Fibroblast of skin of back (primary cell): ENCODE data around the gene AMDHD2.

Source experiments
- DNase-seq: peaks from one replicate; pipeline ENCODE4 v3.0.0-alpha.2; 2013

AMDHD2 gene

GRCh38 chr16:2482708-2483534 is 37.2 kb upstream of the AMDHD2 start:
- DNase-seq = peak; percentile 56

- no peak for DNase-seq
These were observed 36.0 kb upstream of the AMDHD2 start for GRCh38 chr16:2483939-2484897.

- no peak for DNase-seq
These were observed 35.2 kb upstream of the AMDHD2 start for GRCh38 chr16:2484898-2485508.

- no peak for DNase-seq
These were observed 34.2 kb upstream of the AMDHD2 start for GRCh38 chr16:2485811-2486507.

GRCh38 chr16:2486645-2487516 is 33.3 kb upstream of the AMDHD2 start:
- DNase-seq = peak; percentile 25

GRCh38 chr16:2487517-2487842 is 32.7 kb upstream of the AMDHD2 start:
- no peak for DNase-seq

GRCh38 chr16:2487903-2488531 is 32.2 kb upstream of the AMDHD2 start:
- no peak for DNase-seq

- no peak for DNase-seq
These were observed 30.6 kb upstream of the AMDHD2 start for GRCh38 chr16:2489581-2489980.

- DNase-seq = no peak
These were observed 29.7 kb upstream of the AMDHD2 start for GRCh38 chr16:2490190-2491105.

GRCh38 chr16:2492292-2492691 is 27.9 kb upstream of the AMDHD2 start:
- no peak for DNase-seq

GRCh38 chr16:2493605-2494004 is 26.6 kb upstream of the AMDHD2 start:
- no peak for DNase-seq

GRCh38 chr16:2494616-2495015 is 25.6 kb upstream of the AMDHD2 start:
- DNase-seq = no peak

GRCh38 chr16:2495041-2495440 is 25.1 kb upstream of the AMDHD2 start:
- no peak for DNase-seq

- no peak for DNase-seq
These were observed 23.7 kb upstream of the AMDHD2 start for GRCh38 chr16:2496223-2497115.

- DNase-seq = peak; percentile 39
These were observed 23.0 kb upstream of the AMDHD2 start for GRCh38 chr16:2497116-2497630.

GRCh38 chr16:2497695-2498484 is 22.3 kb upstream of the AMDHD2 start:
- no peak for DNase-seq

- no peak for DNase-seq
These were observed 21.5 kb upstream of the AMDHD2 start for GRCh38 chr16:2498531-2499253.
